ELR (cell line): ENCODE data around the gene TGFB1I1.
"Not testable (repeated sequence)": the region's sequence is repeated elsewhere in the genome, so short reads cannot be mapped to it uniquely, and the experiment has no call there.

ENCODE experiments used
- DNase-seq: peaks from one replicate; pipeline ENCODE4 v3.0.0-alpha.2; 2015; ENCODE audit warnings: low read depth

Gene TGFB1I1

DNA sequence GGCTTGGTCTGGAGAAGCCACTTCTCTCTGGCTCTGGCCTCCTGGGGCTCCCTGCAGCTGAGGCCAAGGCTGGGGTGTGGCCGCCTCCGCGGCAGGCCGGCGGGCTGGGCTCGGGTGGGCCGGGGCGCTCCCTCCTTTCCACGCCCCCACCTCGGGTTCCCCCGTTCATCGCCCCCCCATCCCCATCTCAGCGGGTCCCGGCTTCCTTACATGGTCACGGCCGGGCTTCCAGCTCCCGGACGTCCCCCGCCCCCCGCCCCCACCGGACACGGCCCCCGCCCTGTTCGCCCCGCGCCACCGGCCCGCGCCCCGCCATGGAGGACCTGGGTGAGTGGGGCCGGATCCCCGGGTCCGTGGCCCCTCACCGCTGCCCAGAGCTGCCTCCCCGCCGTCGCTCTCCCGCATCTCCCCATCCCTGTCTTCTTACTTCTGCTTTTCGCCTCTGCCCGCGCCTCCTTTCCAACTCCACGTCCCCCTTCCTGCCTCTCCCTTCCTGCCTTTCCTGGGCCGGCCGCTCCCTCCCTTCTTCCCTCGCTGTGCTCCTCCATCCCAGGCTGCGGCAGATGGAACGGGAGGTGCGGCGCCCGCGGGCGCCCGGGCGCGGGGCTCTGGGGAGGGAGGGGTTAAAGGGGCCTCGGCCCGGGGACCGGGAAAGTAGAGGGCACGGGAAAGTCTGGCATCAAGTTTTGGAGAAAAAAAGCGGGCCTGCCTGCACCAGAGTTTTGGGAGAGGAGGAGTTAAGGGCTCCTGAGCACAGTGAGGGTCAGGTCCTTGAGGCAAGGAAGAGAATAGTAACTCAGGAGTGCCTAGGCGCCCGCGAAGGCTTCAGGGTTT, at the start of gene TGFB1I1:
TSS of gene TGFB1I1 (plus strand) at position 278 of the 834 bp plus-strand sequence. CDS start at position 315, 37 bp downstream.
- DNase-seq = peak; percentile 74

DNA sequence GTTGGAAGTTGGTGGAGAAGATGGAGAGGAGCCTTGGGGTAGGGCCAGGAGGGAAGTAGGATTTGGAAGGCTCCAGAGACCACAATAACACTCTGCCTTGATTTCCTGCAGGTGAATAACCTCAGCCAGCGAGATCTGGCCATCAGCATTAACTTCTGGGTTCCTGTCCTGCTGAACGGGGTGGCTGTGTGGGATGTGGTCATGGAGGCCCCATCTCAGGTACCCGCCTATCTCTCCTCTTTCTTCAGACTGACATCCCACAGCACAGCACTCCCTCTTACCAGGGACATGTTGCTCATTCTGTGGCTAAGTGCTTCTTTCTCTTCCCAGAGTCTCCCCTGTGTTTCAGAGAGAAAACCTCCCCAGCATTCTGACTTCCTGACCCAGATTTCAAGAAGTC, 48.7 kb upstream of the TGFB1I1 start:
- DNase-seq = no peak

DNA sequence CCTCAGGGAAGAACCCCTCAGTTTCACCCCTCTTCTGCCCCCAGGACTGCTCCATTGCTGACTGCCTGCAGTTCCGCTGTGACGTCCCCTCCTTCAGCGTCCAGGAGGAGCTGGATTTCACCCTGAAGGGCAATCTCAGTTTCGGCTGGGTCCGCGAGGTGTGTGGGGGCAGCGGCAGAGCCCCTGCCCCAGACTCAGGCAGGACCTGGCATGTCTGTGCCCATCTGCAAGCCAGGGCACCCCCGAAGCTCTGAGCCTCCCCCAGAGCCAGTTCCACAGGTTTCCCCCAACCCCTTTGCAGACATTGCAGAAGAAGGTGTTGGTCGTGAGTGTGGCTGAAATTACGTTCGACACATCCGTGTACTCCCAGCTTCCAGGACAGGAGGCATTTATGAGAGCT, 48.2 kb upstream of the TGFB1I1 start:
- no peak for DNase-seq

GRCh38 chr16:31427441-31428278, 44.3 kb upstream of the TGFB1I1 start:
- no peak for DNase-seq

- no peak for DNase-seq
Measured at GRCh38 chr16:31428279-31428597, 43.7 kb upstream of the TGFB1I1 start, which contains the start of gene COX6A2. COX6A2 (minus strand) TSS chr16:31428360; CDS start chr16:31428325, 35 bp downstream.

GRCh38 chr16:31428638-31429247, 43.2 kb upstream of the TGFB1I1 start:
- DNase-seq = no peak

GRCh38 chr16:31429314-31429713, 42.6 kb upstream of the TGFB1I1 start:
- DNase-seq = no peak

DNA sequence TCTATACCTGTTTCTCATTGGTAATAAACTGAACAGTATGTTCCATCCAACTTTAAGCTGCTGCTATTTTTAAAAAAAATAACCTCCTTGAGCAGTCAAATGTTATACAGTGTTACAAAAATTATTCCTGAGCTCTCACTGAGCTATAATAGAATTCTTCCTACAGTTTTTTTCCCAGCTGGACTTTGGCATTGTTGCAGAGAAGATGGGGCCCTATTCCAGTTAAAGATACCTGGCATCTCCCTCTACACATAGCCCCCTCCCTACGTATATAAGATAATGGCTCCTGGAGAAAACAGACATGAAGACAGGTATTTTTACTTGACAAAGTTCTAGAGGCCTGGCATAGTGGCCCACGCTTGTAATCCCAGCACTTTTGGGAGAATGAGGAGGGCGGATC, 42.2 kb upstream of the TGFB1I1 start:
- no peak for DNase-seq

DNA sequence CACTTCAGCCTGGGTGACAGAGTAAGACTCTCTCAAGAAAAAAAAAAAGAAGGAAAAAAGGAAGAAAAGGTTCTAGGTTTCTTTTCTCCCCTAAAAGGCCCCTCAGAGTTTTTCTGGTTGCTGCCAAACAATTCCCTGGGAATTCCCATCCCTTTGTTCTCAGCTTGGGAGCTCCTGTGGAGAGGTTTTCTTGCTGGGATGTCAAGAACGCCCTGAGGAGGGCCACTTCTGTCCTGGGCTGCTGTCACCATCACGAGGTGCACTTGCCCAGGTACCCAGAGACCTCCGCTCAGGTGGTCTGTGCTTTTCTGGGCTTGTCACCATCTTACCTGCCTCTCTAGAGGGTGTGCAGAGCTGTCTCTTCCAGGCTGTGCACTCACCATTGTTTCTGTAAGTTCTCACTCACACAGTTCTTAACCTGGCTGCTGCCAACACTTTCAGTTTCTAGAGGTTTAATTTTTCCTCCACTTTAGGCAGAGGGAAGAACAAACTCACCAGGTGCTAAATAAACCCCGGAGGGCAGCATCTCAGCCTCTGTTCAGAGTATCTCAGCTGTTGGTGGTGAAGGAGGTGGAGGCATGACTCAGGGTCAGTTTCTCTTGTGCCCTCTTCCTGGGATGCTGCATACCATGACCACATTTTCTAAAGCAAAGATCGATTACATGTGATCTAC, 41.4 kb upstream of the TGFB1I1 start:
- DNase-seq = no peak

- no peak for DNase-seq
Measured at GRCh38 chr16:31435341-31436220, 36.4 kb upstream of the TGFB1I1 start.

DNA sequence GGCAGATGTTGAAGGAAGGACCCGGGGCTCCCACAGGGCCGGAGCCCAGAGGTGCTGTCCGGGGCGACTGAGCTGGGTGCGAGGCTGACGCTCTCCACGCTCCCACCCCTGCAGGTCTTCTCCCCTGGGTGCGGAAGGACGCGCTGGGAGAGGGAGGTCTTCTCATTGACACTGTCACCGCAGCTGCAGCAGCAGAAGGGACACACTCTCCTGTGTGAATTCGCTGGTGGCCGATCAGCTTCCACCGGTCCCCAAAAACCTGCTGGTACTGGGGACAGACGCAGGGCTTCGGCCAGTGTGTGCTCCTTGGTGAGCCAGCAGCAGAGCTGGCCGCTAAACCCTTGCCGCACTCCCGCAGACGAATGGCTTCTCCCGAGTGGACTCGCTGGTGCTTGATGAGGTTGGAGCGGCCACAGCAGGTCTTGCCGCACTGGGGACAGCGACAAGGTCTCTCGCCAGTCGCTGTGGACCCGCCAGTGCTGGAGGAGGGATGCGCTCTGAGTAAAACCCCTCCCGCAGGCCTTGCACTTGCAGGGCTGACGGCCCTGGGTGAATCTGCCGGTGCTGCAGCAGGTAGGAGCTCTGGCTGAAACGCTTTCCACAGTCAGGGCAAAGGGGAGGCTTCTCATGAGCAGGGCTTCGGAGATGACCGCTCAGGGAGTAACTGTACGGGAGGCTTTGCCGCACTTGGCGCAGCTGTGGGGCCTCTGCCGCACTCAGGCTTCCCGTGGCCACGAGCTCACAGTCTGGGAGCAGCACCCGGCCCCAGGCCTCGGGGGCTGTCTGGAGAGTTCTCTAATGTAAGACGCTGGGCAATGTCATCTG, 35.5 kb upstream of the TGFB1I1 start:
- no peak for DNase-seq

- no peak for DNase-seq
Measured at GRCh38 chr16:31438414-31438813, 33.5 kb upstream of the TGFB1I1 start.

DNA sequence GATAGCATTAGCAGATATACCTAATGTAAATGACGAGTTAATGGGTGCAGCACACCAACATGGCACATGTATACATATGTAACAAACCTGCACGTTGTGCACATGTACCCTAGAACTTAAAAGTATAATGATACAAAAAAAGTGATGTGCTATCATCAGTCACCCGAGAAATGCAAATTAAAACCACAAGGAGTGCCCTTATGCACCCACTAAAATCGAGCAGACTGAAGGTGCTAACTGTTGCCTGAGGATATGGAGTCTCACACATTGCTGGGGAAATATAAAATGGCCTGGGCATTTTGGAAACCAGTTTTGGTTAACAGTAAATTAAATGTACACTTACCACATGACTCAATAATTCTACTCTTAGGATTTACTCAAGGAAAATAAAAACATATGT, 32.9 kb upstream of the TGFB1I1 start:
- not testable (repeated sequence) for DNase-seq

DNA sequence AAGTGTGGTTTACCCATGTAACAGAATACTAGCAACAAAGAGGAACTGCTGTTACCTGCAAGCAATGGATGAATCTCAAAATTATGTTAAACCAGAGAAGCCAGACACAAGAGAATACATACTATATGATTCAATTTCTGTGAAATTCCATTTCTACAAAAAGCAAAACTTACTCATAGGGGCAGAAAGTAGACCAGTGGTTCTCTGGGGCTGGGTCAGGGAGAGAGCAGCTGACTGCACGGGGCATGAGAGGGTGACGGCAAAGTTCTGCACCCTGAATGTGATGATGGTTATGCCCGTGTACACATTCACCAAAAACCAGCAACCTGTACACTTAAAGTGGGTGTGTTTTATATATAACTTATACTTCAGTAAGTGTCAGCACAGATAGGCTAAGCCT, 32.4 kb upstream of the TGFB1I1 start:
- DNase-seq = no peak

GRCh38 chr16:31440516-31441184, 31.3 kb upstream of the TGFB1I1 start:
- DNase-seq = no peak

DNA sequence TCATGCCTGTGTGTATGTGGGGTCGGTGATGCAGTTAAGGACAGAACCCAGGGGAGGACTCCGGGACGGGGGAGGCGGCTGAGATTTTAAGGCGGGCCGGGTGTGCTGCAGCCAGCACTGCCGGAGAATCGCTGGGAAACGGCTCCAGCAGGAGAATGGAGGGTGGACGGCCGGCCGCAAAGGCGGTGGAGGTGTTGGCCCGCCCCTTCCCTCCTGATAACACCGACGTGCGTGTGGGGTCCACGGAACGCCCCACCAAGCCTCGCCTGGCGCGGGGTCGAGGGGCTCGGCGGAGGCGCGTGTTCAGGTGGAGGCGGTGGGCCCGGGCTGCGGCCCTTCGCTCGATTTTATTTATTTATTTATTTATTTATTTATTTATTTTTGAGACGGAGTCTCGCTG, 30.0 kb upstream of the TGFB1I1 start:
- no peak for DNase-seq

DNA sequence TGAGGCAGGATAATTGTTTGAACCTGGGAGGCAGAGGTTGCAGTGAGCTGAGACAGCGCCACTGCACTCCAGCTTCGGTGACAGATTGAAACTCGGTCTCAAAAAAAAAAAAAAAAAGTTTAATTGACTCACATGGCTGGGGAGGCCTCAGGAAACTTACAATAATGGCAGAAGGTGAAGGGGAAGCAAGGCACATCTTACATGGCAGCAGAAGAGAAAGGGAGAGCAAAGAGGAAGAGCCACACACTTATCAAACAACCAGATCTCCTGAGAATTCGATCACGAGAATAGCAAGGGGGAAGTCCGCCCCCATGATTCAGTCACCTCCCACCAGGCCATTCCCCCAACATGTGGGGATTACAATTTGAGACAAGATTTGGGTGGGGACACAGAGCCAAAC, 26.0 kb upstream of the TGFB1I1 start:
- DNase-seq = not testable (repeated sequence)

- DNase-seq = no peak
Measured at GRCh38 chr16:31451201-31451600, 20.8 kb upstream of the TGFB1I1 start.

GRCh38 chr16:31451681-31452351, 20.1 kb upstream of the TGFB1I1 start:
- peak; percentile 85 for DNase-seq
